Head of caudate nucleus (tissue), 42 donors: Measurements from ENCODE around the gene ZXDC.

ENCODE experiments used
- DNase-seq, 42 donors: peaks; one replicate each; pipeline versions ENCODE4 v3.0.0 to v3.0.0-alpha.2; 2020 to 2021; ENCODE audit warnings: mixed read lengths in 7 of 42
- intact Hi-C: fragments of 100-400 bp; cut with DNase I; formaldehyde crosslinking; loops from one replicate; pipeline ENCODE4 v1.15.0; 2022

ZXDC gene

DNA sequence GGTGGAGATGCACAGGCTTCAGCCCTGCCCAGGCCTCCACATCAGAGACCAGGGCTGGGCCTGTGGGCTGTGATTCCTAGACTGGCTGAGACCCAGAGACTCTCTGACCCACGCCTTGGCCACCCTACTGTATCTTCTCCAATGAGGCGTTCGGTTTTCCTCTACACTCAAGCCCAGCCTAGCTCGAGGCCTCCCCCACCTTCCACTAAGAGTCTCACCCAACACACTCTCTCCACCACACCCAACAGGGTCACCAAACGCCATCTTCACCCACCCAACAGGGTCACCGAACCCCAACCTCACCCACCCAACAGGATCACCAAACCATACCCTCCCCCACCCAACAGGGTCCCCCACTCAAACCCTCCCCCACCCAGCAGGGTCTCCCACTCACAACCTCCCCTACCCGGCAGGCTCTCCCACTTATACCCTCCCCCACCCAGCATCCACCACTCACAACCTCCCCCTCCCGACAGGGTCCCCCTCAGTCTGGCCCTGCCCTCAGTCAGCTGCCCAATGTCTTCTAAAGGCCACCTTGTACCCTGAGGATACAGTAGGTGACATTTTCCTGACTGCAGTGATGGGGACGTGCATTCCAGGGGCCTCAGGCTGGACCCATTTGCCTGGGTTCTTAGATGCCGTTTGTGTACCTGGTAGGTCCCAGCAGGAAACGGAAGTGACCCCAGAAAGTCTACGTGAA is 60.6 kb downstream of the ZXDC start:
- intact Hi-C loops: no loop called here
- peak in 2 of 42 donors; percentile 7 to 13 for DNase-seq

GRCh38 chr3:126414406-126414805 is 61.3 kb downstream of the ZXDC start:
- peak in 5 of 42 donors; percentile 9 to 20 (median 10) for DNase-seq
- intact Hi-C loops: no loop called here

GRCh38 chr3:126413693-126414080 is 62.0 kb downstream of the ZXDC start:
- intact Hi-C loops: no loop called here
- DNase-seq: peak in 3 of 42 donors; percentile 0 to 16 (median 3)

DNA sequence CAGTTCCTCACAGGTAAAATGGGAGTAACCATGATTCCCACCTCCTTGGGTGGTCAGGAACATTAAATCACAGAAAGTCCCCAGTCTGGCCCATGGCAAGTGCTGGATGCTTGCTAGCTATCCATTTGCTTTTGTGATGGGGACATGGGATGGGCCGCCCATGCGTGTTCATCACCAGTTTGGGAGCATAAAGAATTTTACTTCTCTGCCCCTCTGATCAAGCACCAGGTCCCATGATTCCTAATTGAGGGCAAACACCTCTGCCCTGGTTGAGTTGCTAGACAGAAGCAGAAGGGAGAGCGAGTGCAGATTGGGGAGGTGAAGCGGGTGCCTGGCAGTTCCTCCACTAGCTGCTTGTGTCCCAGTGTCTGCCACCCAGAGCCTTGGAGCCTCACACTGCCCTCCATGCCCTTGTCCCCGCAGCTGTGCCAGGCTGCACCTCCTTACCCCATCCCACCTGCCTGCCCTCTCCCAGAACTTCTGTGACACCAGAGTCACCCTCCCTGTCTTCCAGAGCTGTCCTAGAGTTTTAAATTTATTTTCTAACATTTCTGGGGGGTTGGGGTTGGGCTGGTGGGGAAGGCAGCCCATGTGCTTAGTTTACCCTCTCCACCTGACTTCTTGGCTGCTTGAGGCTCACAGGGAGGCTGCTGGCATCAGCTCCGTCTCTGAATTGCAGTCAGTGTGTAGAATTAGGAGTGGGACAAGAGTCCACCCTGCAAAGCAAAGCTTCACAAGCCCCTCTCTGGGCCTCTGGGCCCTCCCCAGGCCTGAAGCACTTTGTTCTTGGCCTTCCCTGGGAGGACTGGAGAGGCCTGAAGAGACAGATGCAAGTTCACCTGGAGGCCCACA is 62.6 kb downstream of the ZXDC start:
- intact Hi-C loops: no loop called here
- DNase-seq: peak in 5 of 42 donors; percentile 6 to 18 (median 8)

DNA sequence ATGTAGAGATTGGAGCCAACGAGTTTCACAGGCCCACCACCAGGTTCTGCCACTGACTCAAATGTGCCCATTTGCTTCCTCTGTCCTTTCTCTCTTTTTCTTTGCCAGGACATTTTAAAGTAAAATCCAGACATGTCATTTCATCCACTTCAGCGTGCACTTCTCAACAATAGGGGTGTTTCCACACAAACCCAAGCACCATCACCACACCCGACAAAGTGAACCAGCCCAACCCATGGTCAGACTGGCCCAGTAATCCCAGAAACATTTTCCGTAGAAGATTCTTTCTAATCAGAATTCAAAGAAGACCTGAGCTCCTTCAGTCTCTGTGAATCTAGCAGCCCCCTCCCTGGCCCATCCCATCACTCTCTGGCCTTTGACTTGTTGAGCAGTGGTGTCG is 67.6 kb downstream of the ZXDC start:
- intact Hi-C loops: no loop called here
- peak in 1 of 42 donors; percentile 30 for DNase-seq

GRCh38 chr3:126407412-126408044 is 68.2 kb downstream of the ZXDC start:
- intact Hi-C loops: no loop called here
- peak in 2 of 42 donors; percentile 22 to 31 for DNase-seq

- peak in 4 of 42 donors; percentile 14 to 31 (median 22) for DNase-seq
- intact Hi-C loops: no loop called here
These were observed 69.0 kb downstream of the ZXDC start for GRCh38 chr3:126406389-126407296.

- intact Hi-C loops: no loop called here
- peak in 4 of 42 donors; percentile 3 to 22 (median 14) for DNase-seq
These were observed 72.9 kb downstream of the ZXDC start for GRCh38 chr3:126402666-126403302.

DNA sequence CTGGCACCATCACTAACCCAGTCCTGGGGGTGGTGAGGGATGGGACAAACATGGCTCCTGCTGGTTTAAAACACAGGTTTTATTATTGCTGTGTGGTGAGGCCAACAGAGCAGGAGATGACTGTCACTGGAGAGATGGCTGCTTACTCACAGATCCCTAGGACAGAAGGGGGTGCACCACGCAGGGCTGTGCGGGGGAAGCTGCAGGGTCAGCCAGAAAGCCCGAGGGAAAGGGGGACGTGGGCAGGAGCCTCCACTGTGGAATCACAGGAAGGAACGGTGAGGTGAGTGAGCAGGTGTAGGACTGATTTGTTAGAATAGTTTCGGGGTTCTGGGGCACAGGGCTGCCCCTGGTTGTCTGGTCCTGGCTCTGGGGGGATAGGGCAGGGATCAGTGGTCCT is 73.5 kb downstream of the ZXDC start:
- DNase-seq: peak in 3 of 42 donors; percentile 4 to 18 (median 16)
- intact Hi-C loops: no loop called here

GRCh38 chr3:126401611-126402160 is 74.0 kb downstream of the ZXDC start:
- intact Hi-C loops: no loop called here
- DNase-seq: peak in 2 of 42 donors; percentile 6 to 15

DNA sequence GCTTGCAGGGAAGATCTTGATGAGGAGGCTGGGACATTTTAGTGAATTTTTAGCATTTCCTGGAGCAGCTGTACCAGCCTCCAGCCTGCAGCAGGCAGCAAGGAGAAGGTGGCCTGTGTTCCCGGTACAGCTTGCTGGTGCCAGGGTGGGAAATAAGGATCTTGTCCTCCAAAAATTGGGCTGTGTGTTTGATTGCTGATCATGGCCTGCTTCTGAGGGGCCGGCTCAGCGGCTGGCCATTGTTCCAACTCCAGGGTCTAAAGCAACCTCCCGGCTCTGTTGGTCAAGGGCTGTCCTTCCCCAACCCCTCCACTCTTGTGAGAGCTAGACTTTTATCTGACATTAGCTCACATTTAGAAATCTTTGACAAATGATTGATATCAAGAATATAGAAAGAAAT is 75.9 kb downstream of the ZXDC start:
- intact Hi-C loops: loop anchor here (10.0 kb wide), 1 partner anchor 75 kb away; the partner anchor contains the start of gene ZXDC
- DNase-seq: peak in 3 of 42 donors; percentile 6 to 19 (median 7)

GRCh38 chr3:126399351-126399735 is 76.3 kb downstream of the ZXDC start:
- intact Hi-C loops: loop anchor here (10.0 kb wide), 1 partner anchor 75 kb away; the partner anchor contains the start of gene ZXDC
- peak in 1 of 42 donors; percentile 31 for DNase-seq

- DNase-seq: peak in 2 of 42 donors; percentile 9 to 14
- intact Hi-C loops: loop anchor here (10.0 kb wide), 1 partner anchor 76 kb away; the partner anchor contains the start of gene ZXDC
These were observed 77.0 kb downstream of the ZXDC start for GRCh38 chr3:126398423-126399350.

GRCh38 chr3:126397610-126398422 is 77.9 kb downstream of the ZXDC start:
- peak in 3 of 42 donors; percentile 4 to 18 (median 9) for DNase-seq
- intact Hi-C loops: loop anchor here (10.0 kb wide), 1 partner anchor 77 kb away; the partner anchor contains the start of gene ZXDC

- intact Hi-C loops: loop anchor here (10.0 kb wide), 1 partner anchor 78 kb away; the partner anchor contains the start of gene ZXDC
- peak in 2 of 42 donors; percentile 14 to 23 for DNase-seq
These were observed 79.2 kb downstream of the ZXDC start for GRCh38 chr3:126396536-126396935.
